ENCODE data around the gene TM7SF3. TPM values are rescaled to one million over a fixed set of nuclear protein-coding genes. Genes with fewer than 3 reads are reported as not detected.

TM7SF3 gene
- polyA plus RNA-seq, 1 experiment: 75.2 TPM

DNA sequence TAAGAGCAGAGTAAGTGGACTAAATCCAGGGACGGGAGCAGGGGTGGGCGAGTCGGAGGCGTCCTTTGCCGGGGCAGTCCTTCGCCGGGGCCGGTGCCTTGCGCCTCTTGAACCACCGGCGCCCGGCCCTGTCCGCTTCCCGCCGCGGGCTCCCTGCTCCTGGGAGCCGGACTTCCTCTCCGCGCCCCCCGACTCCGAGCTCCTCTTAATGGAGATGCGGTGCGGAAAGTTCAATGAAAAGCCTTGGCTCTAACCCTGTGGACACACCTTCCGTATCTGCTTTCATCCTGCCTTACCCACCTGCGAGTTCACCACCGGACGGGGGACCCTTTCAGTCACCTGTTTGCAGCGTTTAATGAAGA lies 75.5 kb downstream of the TM7SF3 start:
- DNase-seq (ENCODE audit: low read depth): no peak
- ChIA-PET POLR2A (interaction anchor here (0.6 kb wide), 1 partner anchor 145 kb away, joined by 4 read pairs; no protein-coding TSS in a partner anchor), CTCF (interaction anchor here (1.0 kb wide), 1 partner anchor 77 kb away, joined by 4 read pairs; no protein-coding TSS in a partner anchor)
- TF ChIP-seq CTCF (IDR thresholded peaks at IDR 0.05; ENCODE audit: insufficient read depth, low read depth, low read length): no peak
- Histone ChIP-seq H3K27me3 (ENCODE audit: control insufficient read depth, insufficient read depth, low read length) (no peaks in the 10 kb centered on the region), H3K36me3 (ENCODE audit: control insufficient read depth, insufficient read depth, low read length) (no peaks in the 10 kb centered on the region), H3K4me3 (ENCODE audit: low read depth, low read length) (peak overlapping the region; percentile 88)

DNA sequence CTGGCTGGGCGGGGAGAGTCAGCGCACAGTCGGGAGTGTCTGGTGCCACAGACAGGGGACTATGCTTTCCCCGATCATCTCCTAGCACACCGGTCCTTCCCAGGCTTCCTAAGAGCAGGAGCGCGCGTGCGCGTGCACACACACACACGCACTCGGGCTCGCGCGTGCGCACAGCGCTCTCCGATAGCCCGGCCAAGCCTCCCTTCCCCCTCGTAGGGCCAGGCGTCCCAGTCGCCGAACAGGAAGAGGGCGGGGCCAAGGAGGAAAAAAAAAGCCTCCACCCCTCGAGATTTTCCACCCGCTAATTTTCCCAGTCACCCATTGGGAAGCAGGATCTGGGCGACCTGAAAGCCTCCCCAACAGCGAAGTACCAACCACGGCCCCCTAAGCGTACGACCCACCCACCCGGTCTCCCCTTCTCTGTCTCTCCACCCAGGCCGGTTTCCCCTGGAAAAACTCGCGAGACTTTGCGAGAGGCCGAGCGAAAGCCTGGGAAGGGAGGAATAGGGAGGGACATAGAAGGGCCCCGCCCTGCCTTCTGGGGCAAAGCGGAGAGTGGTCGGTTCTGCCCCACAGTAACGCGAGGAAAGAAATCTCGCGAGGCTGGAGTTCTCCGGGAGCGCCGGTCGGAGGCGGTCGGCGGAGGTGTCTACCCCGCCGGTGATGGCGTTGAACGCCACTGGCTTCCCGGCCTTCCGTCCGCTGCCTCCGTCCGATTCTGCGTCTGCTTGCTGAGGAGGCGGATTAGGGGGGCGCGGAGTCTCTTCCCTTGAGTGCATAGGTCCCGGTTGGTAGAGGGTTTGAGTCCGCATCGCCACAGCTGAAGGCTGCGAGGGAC lies 76.1 kb downstream of the TM7SF3 start, which contains the start of the genes FGFR1OP2 and INTS13:
Gene FGFR1OP2 (plus strand): TSS at position 608 of the 838 bp plus-strand sequence. CDS start 15,689 bp downstream, outside the sequence.
Gene INTS13 (minus strand): TSS at position 119 of the 838 bp plus-strand sequence. CDS start 1,178 bp downstream, outside the sequence.
- Histone ChIP-seq H3K27me3 (ENCODE audit: control insufficient read depth, insufficient read depth, low read length) (no peaks in the 10 kb centered on the region), H3K36me3 (ENCODE audit: control insufficient read depth, insufficient read depth, low read length) (no peaks in the 10 kb centered on the region), H3K4me3 (ENCODE audit: low read depth, low read length) (peak within 1 kb of the TSS; percentile 88)
- peak; percentile 88 for DNase-seq (ENCODE audit: low read depth)
- POLR2A ChIA-PET: interaction anchor here (0.6 kb wide), 1 partner anchor 146 kb away, joined by 4 read pairs; no protein-coding TSS in a partner anchor
- CTCF ChIA-PET: interaction anchor here (1.0 kb wide), 1 partner anchor 77 kb away, joined by 4 read pairs; no protein-coding TSS in a partner anchor
- no peak for TF ChIP-seq CTCF (IDR thresholded peaks at IDR 0.05; ENCODE audit: insufficient read depth, low read depth, low read length)

- Histone ChIP-seq H3K4me3 (ENCODE audit: low read depth, low read length) (peak overlapping the region; percentile 88), H3K27me3 (ENCODE audit: control insufficient read depth, insufficient read depth, low read length) (no peaks in the 10 kb centered on the region), H3K36me3 (ENCODE audit: control insufficient read depth, insufficient read depth, low read length) (no peaks in the 10 kb centered on the region)
- POLR2A ChIA-PET: no interaction called here
- DNase-seq (ENCODE audit: low read depth): no peak
- CTCF ChIA-PET: no interaction called here
- no peak for TF ChIP-seq CTCF (IDR thresholded peaks at IDR 0.05; ENCODE audit: insufficient read depth, low read depth, low read length)
Measured at GRCh38 chr12:26937443-26937862, 76.7 kb downstream of the TM7SF3 start.

DNA sequence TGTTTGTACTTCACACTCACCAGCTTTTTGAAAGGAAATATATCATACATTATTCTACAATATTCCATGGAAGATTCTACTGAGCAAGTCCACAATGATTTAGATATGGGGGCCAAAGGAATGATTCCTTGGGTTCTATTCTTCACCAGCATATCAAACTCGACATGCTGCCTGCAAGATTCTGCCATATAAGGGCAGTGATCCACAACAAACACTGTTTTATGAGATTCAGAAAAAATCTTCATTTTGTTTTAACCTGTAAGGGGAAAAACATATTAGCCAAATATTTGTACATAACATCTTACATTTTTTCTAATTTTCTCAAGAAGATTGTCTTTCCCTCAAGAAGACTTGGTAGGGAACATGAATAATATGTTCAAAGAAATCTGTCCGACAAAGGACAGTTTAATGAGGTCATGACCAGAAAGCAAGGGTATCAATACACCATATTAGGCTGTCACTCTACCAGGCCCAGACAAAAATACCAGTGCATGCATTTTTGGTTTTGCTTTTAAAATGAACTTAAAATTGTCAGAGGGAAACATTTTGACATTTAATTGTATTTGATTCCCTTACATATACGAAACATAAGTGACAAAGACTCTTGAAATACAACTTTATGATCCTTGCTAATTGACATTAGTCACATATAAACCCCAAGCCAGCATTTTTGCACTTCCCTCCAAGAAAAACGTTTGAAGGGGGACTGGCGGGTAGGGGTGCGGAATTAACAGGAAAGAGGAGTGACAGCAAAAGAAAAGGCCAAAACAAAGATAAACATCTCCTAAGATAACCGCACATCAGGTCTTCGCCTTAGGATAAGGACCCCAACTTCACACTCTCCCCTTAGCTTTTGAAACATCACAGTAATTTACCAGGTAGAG lies 77.4 kb downstream of the TM7SF3 start:
- ChIA-PET CTCF (no interaction called here), POLR2A (no interaction called here)
- no peak for TF ChIP-seq CTCF (IDR thresholded peaks at IDR 0.05; ENCODE audit: insufficient read depth, low read depth, low read length)
- Histone ChIP-seq H3K36me3 (ENCODE audit: control insufficient read depth, insufficient read depth, low read length) (no peaks in the 10 kb centered on the region), H3K27me3 (ENCODE audit: control insufficient read depth, insufficient read depth, low read length) (no peaks in the 10 kb centered on the region), H3K4me3 (ENCODE audit: low read depth, low read length) (peak overlapping the region; percentile 88)
- DNase-seq (ENCODE audit: low read depth): no peak

All from BJ (cell line).